DND-41 (cell line): ENCODE data around the gene PTBP1.

Experiments
- CTCF ChIP-seq: IDR thresholded peaks from 2 replicates; pipeline ENCODE4 v1.5.1; 2012; ENCODE audit warnings: borderline replicate concordance, low read length, moderate library complexity, mild to moderate bottlenecking; ENCODE audit not compliant: poor library complexity, severe bottlenecking; ENCODE audit errors: extremely low read depth
- EZH2 ChIP-seq: IDR thresholded peaks from 3 replicates; pipeline ENCODE4 v1.6.1; 2012; ENCODE audit warnings: borderline replicate concordance, low read depth, mild to moderate bottlenecking, moderate library complexity, low read length, inconsistent platforms; ENCODE audit not compliant: severe bottlenecking

DNA sequence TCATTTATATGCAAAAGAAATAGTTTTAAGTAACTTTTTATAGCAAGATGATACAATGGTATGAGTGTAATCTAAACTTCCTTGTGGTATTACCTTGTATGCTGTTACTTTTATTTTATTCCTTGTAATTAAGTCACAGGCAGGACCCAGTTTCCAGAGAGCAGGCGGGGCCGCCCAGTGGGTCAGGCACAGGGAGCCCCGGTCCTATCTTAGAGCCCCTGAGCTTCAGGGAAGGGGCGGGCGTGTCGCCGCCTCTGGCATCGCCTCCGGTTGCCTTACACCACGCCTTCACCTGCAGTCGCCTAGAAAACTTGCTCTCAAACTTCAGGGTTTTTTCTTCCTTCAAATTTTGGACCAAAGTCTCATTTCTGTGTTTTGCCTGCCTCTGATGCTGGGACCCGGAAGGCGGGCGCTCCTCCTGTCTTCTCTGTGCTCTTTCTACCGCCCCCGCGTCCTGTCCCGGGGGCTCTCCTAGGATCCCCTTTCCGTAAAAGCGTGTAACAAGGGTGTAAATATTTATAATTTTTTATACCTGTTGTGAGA is 14.3 kb downstream of the PTBP1 start:
- TF ChIP-seq CTCF, result no peak
- TF ChIP-seq EZH2, result no peak
